Stimulated activated CD4-positive, alpha-beta T cell treated with anti-CD3 and anti-CD28 coated beads, Interleukin-2, amount 100 ng/mL, for 4 hours (primary cell): ENCODE results near the gene PRDM16.
"Not testable (repeated sequence)": the region's sequence is repeated elsewhere in the genome, so short reads cannot be mapped to it uniquely, and the experiment has no call there.

Experiments
- DNase-seq: peaks from one replicate; pipeline ENCODE4 v3.0.0-alpha.2; 2020; ENCODE audit warnings: low read depth

Gene PRDM16

DNA sequence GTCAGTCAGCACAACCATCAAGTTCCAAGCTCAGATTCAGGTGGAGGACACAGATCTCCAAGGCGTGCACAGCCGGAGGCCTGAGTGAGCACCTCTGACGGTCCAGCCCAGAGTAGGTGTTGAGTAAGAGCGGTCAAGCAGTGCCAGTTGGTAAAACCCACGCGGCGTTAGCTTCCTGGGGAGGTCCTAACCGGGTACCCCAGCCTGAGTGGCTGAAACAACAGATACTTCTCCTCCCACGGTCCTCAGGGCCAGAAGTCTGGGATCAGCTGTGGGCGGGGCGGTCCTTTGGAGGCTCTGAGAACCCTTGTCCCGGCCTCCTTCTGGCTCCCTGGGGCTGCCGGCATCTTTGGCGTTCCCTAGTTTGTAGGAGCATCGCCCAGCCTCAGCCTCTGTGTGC lies 94.4 kb downstream of the PRDM16 start:
- DNase-seq: no peak

GRCh38 chr1:3164671-3165070 lies 95.7 kb downstream of the PRDM16 start:
- no peak for DNase-seq

DNA sequence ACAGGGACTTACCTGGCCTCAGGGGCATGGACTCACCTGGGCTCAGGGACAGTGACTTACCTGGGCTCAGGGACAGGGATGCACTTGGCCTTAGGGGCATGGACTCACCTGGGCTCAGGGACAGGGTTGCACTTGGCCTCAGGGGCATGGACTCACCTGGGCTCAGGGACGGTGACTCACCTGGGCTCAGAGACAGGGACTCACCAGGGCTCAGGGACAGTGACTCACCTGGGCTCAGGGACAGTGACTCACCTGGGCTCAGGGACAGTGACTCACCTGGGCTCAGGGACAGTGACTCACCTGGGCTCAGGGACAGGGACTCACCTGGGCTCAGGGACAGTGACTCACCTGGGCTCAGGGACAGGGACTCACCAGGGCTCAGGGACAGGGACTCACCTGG lies 96.2 kb downstream of the PRDM16 start:
- not testable (repeated sequence) for DNase-seq

GRCh38 chr1:3166206-3166918 lies 97.4 kb downstream of the PRDM16 start:
- no peak for DNase-seq

- no peak for DNase-seq
Measured at GRCh38 chr1:3167255-3167654, 98.3 kb downstream of the PRDM16 start.

DNA sequence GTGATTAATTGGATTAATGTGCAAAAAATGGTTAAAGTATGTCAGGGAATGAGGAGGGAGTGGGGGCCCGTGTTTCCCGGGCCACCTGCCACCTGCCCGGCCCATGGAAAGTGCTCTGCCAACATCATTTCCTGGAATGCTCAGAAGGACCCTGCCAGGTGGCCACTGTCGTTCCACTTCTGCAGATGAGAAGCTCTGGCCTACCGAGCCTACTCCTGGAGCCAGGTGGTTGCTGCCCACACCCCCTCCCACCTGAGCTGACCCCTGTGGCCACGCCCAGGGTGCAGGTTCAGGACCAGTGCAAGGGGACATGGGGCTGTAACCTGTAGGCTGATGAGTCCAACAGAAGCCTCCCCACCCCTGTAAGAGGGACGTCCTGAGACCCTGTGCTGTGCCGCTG lies 99.7 kb downstream of the PRDM16 start:
- no peak for DNase-seq

- DNase-seq: no peak
Measured at GRCh38 chr1:3169665-3170356, 100.8 kb downstream of the PRDM16 start.

DNA sequence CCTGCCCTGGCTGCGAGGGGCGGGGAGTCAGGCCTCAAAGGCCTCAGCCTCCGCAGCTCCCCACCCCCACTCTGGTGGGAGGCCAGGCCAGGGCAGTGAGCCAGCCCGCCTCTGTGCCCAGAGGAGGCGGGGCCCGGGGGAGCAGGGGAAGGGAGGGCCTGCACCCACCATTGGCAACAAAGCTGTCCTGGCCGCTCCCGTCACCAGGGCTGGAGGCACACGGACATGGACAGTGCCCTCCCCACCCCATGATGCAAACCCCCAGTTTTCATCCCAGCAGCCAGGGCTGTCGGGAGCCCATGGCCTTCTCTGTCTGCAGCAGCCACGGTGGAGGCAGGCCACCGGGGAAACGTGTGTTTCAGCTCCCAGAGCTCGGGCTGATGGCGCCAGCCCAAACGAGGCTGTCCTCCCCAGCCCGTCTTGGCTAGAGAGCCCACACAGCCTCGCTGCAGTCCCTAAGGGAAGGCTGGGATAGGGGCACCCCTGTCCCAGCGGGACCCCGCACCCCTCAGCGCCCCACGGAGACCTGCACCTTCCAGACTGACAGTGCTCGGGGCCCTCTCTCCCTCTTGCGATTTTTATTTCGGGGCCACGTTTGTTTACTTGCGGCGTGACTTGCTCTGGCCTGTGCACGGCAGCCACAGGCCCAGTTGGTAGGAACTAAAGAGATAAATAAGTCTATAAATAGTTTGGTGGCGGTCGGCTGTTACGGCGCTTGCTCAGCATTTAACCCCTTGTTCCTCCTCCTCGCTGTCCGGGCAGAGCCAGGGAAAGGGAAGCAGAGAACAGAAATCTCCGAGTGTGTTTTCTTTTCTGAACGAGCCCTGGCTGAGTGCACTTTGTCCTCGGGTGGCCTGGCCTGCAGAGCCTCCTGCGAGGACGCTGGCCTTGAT lies 101.8 kb downstream of the PRDM16 start:
- DNase-seq: no peak

GRCh38 chr1:3171761-3172160 lies 102.8 kb downstream of the PRDM16 start:
- no peak for DNase-seq

GRCh38 chr1:3172431-3173380 lies 103.7 kb downstream of the PRDM16 start:
- DNase-seq: no peak

- DNase-seq: no peak
Measured at GRCh38 chr1:3173381-3173980, 104.5 kb downstream of the PRDM16 start.

GRCh38 chr1:3174487-3175247 lies 105.7 kb downstream of the PRDM16 start:
- DNase-seq: no peak

DNA sequence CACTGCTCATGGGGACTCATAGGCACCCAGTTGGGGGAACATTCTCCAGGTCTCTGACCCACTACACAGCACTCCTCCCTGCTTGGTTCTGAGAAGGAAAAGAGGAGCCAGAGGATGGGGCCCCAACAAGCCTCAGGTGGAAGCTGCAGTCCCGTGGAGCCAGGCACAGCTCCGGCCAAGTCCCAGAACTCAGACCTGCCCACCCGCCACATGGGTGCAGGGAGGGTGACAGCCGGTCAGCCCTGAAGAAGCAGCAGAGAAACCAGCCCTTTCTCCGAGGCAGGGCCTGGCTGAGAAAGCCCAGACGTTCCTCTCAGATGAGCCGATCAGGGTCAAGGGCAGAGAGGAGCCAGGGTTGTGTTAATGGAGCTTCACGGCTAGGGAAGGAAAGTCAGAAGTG lies 106.5 kb downstream of the PRDM16 start:
- no peak for DNase-seq

DNA sequence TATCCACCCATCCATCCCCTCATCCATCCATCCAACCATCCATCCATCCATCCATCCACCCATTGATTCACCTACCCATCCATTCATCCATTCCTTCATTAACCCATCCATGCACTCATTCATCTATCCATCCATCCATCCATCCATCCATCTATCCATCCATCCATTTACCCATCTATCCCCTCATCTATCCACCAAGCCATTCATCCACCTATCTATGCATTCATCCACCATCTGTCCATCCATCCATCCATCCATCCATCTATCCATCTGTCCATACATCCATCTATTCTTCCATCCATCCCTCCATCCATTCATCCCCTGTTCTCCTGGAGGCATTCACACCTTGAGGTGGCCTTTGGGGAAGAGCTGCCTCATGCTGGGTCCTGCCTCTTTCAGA lies 107.0 kb downstream of the PRDM16 start:
- no peak for DNase-seq

GRCh38 chr1:3176820-3177219 lies 107.8 kb downstream of the PRDM16 start:
- DNase-seq: no peak

GRCh38 chr1:3178279-3178678 lies 109.3 kb downstream of the PRDM16 start:
- no peak for DNase-seq

DNA sequence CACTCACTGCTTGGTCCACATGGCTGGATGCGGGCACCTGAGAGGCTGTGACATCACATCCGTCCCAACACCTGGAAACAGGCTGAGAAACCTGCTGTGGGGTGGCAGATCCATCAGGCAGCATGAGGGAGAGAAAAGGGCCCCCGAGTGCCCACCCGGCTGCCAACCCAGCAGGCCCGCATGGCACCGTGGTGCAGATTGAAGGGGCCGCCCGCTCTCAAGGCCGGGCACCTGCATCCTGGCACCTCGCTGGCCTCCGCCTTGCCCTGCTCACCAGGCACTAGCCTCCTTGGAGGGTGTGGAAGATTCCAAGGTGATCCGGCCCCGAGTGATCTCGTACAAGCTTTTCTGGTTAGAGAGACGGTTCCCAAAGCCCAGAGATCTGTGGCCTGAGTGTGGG lies 110.5 kb downstream of the PRDM16 start:
- DNase-seq: no peak

- DNase-seq: no peak
Measured at GRCh38 chr1:3180915-3181314, 111.9 kb downstream of the PRDM16 start.

GRCh38 chr1:3181956-3182355 lies 113.0 kb downstream of the PRDM16 start:
- DNase-seq: no peak

DNA sequence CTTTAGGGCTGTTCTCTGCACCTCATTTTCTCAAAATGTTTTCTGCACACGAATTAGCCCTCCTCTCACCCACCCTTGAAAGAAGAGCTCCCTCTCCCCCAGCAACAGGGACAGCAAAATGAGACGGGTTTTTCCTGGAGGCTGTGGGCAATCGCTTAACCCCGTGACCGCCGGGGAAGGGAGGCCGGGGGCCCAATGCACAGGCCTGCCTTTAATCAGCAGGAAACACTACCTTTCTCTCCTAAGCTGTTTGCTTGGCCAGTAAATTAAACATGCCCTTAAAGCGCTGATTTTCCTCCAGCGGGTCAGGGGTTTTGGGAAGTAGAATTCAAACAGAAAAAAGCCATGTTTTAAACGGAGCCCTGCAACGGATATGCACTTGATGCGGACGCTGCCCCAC lies 114.4 kb downstream of the PRDM16 start:
- no peak for DNase-seq

GRCh38 chr1:3183813-3184212 lies 114.8 kb downstream of the PRDM16 start:
- DNase-seq: no peak
